Activated CD8-positive, alpha-beta memory T cell treated with anti-CD3 and anti-CD28 coated beads, Interleukin-2, amount 50 U/mL, for 1 hour (primary cell): ENCODE data around the gene POLR2J3.
"Not testable (repeated sequence)": the region's sequence is repeated elsewhere in the genome, so short reads cannot be mapped to it uniquely, and the experiment has no call there.

Source experiments
- DNase-seq: peaks from one replicate; pipeline ENCODE4 v3.0.0-alpha.2; 2020; ENCODE audit errors: extremely low read depth

Gene POLR2J3

GRCh38 chr7:102572261-102573239, at the start of gene POLR2J3:
TSS of gene POLR2J3 (minus strand) at chr7:102572583. CDS start at chr7:102572521, 62 bp downstream.
- DNase-seq = peak; percentile 75

DNA sequence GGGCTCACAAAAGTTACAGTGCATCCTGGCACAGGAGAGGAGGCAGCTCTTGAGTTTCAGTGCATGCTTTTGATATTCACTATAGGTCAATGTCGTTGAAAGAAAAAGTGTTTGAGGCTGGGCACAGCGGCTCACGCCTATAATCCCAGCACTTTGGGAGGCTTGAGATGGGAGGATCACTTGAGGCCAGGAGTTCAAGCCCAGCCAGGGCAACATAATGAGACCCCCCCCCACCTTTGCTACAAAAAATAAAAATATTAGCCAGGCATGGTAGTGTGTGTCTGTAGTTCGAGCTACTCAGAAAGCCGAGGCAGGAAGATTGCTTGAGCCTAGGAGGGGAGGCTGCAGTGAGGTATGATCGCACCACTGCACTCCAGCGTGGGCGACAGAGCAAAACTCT, 45.7 kb upstream of the POLR2J3 start:
- not testable (repeated sequence) for DNase-seq

DNA sequence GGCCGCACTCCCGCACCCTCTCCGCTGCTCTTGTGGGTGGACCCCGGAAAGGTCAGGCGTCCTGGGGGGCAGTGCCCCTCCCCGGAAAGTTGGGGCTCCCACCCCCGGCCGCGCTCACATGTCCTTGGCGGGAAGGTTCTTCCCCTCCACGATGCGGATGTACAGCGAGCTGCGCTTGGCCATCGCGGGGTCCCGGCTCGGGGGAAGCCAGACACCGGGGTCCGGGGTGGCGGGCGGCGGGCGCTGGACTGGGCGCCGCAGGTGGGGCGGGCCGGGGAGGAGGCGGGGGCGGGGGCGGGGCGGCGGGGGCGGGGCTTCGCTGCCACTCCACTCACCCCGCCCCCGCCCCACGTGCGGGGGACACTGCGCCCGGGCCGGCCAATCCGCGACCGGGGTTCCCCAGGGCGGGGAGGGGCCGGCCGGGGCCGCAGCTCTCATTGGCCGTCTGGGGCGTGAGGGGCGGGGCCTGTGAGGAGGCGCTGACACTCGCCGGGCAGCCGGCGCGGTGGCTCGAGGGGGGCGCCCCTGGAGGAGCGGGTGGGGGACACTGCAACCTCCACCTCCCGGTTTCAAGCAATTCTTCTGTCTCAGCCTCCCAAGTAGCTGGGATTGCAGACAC, 44.2 kb upstream of the POLR2J3 start, which contains the start of gene RASA4:
RASA4 (minus strand) TSS at position 250 of the 619 bp plus-strand sequence; CDS start at position 183, 67 bp downstream.
- DNase-seq = not testable (repeated sequence)

DNA sequence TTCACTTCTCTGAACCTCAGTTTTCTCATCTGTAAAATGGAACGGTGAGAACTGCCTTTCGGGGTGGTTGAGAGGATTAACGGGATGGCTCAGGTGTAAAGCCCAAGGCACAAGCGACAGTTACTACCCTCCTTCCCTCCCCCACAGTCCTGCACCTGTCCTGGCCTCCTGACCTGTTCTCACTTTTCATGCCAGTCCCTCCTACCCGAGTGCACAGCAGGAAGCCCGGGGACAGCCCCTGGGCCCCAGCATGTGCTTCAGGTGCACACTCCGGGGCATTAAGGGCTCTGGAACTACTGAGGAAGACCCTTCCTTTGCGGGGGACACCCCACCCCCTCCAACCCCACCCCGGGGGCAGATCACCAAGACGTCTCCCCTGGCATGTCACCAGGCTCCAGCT, 43.5 kb upstream of the POLR2J3 start:
- not testable (repeated sequence) for DNase-seq

DNA sequence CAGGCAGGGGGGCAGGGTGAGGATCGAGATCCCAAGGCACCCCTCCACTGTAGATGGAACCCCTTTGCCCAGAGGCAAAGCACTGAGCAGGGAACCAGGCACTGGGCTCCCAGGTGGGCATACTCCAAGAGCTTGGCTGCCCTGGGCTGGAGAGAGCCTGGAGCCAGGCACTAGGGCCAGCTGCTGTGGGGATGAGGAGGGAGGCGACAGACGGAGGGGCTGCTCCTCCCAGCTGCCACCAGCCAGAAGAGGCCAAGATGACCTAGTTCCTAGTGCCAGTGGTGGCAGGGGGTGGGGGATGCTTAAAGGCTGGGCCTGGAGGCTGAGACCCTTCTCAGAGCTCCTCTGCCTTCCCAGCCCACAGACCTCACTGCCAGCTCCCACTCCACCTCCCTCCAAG, 42.5 kb upstream of the POLR2J3 start:
- DNase-seq = not testable (repeated sequence)

GRCh38 chr7:102614346-102614697, 41.9 kb upstream of the POLR2J3 start:
- not testable (repeated sequence) for DNase-seq

- not testable (repeated sequence) for DNase-seq
These were observed 41.4 kb upstream of the POLR2J3 start for GRCh38 chr7:102613575-102614345.

DNA sequence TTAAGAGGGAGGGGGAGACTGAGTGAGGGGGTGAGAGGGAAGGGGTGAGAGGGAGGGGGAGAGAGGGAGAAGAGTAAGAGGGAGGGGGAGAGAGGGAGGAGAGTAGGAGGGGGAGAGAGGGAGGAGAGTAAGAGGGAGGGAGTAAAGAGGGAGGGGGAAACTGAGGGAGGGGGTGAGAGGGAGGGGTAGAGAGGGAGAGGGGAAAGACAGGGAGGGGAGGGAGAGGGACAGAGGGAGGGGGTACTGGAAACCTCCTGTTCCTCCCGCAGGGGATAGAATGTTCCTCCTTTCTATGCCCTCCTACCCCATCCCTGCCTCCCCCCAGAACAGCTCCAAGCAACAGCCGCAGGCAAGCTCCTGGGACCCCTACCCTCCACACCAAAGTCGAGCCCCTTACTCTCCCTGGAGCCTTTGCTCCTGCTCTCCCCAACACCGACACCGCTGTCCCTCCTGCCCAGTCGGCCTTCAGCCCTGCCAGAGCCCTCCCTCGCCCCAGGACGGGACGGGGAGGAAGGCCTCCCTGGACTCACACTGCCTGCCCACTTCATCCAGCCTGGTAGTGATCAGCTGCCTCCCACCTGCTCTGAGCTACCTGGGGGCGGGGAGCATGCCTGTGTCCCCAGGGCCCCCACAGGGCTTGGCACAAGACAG, 39.4 kb upstream of the POLR2J3 start:
- not testable (repeated sequence) for DNase-seq

GRCh38 chr7:102611013-102611674, 38.8 kb upstream of the POLR2J3 start:
- DNase-seq = not testable (repeated sequence)

GRCh38 chr7:102610441-102610840, 38.1 kb upstream of the POLR2J3 start:
- DNase-seq = not testable (repeated sequence)

DNA sequence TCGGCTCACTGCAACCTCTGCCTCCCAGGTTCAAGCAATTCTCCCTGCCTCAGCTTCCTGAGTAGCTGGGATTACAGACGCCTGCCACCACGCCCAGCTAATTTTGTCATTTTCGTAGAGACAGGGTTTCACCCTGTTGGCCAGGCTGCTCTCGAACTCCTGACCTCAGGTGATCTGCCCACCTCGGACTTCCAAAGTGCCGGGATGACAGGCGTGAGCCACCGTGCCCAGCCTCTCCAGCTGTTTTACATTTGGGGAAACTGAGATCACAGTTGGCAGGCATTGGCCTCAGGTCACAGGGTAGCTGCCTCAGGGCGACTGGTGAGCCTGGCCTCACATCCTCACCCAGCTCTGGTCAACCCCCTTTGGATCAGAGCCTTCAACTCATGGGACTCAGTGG, 37.4 kb upstream of the POLR2J3 start:
- DNase-seq = not testable (repeated sequence)

GRCh38 chr7:102606848-102607247, 34.5 kb upstream of the POLR2J3 start:
- DNase-seq = not testable (repeated sequence)

DNA sequence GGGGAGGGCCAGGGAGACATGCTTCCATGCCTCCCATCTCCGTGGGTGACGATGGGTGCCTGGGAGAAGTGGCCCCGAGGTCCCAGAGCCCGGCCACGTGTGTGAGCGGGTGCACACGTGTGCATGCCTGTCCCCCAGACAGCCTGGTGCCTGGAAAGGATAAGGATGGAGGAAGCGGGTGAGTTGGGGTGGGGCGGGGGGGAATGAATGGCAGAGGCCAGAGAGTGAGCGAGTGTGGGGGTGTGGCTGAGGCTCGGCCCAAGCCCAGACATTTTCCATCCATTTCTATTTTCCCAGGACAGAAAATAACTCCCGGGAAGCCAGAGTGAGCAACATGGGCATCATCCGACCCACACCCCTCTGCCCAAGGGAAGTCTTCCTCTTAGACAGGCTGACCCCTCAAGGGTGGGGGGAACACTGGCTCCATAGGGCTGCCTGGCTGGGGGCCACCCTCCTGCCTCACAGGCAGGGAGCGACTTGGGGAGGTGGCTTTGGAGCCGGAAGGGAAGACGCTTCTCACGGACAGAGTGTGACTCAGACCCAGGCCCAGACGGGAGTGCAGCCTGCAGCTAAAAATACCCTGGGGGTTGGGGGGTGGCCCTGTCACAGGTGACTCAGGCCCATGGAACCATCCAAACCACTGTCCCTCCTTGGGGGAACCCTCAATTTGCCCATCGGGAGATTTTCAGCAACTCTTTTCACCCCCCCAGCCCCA, 32.2 kb upstream of the POLR2J3 start:
- DNase-seq = not testable (repeated sequence)

- not testable (repeated sequence) for DNase-seq
These were observed 29.9 kb upstream of the POLR2J3 start for GRCh38 chr7:102602317-102602716.

DNA sequence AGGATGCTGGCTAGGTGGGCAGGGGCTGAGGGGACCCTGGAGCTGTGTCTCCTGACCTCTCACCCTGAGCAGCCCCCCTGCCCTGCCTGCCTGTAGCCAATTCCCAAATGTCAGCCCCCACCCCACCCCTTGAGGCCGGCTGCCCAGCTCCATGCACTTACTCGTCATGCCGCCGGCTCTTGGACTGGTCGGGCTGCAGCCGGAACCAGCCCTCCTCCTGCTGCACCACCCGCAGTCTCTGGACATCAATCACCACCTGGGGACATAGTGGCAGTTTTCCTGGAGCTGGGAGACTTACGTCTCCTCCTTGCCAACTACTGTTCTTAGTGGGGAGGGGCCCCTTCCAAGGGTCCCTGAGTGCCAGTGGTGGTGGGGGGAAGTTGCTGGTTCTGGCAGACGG, 27.3 kb upstream of the POLR2J3 start:
- not testable (repeated sequence) for DNase-seq

DNA sequence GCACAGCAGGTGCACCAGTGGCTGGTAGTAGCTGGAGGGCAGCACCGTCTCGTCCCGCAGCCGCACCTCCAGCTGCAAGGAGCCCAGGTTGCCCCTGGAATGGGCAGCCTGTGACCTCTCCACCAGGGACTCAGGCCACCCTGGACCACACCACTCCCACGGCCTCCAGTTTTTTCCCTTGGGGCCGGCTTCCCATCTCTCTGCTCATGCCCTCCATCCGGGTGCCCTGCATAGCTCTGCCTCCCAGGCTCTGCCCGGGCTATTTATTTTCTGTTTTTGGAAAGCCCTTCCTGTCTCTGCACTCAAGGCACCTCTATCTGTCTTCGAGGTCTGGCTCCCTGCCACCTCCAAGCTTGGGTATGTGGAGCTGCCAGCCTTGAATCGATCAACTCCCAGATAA, 23.7 kb upstream of the POLR2J3 start:
- not testable (repeated sequence) for DNase-seq

- not testable (repeated sequence) for DNase-seq
These were observed 21.4 kb upstream of the POLR2J3 start for GRCh38 chr7:102593637-102594334.

GRCh38 chr7:102592477-102593019, 20.2 kb upstream of the POLR2J3 start:
- not testable (repeated sequence) for DNase-seq

DNA sequence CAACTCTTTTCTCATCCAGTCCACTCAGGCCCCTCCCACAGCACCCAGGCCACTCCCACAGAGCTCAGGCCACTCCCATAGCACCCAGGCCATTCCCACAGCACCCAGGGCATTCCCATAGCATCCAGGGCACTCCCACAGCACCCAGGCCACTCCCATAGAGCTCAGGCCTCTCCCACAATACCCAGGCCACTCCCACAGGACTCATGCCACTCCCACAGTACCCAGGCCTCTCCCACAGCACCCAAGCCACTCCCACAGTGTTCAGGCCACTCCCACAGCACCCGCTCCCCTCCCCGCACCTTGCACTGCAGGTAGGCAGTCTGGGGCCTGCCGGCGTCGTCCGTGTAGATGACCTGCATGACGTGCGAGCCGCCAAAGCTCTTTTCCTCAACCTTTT, 17.5 kb upstream of the POLR2J3 start:
- DNase-seq = not testable (repeated sequence)
